Fibroblast of villous mesenchyme (primary cell): ENCODE results near the gene TLE3. TPM values are rescaled to one million over a fixed set of nuclear protein-coding genes. Genes with fewer than 3 reads are reported as not detected.

Source experiments
- DNase-seq: peaks from one replicate; pipeline ENCODE4 v3.0.0-alpha.2; 2010; ENCODE audit warnings: low read depth
- H3K4me3 ChIP-seq: 2 replicates; pipeline ENCODE4 v1.5.1; 2011; ENCODE audit warnings: low read depth, mild to moderate bottlenecking, low read length
- total RNA-seq: library from RNA; depleted of rRNA; stranded (reverse); fragments of >200 nt; gene quantifications from 2 replicates; pipeline ENCODE4 v1.2.3, GENCODE V29; 2012
- TF ChIP-seq, protein P1 (sequence below): IDR thresholded peaks from 2 replicates; pipeline ENCODE4 v1.5.1; 2012; ENCODE audit warnings: low read depth, mild to moderate bottlenecking, low read length; ENCODE audit not compliant: insufficient read depth

TLE3 gene
- total RNA-seq, 1 donor, result 13.0 TPM

DNA sequence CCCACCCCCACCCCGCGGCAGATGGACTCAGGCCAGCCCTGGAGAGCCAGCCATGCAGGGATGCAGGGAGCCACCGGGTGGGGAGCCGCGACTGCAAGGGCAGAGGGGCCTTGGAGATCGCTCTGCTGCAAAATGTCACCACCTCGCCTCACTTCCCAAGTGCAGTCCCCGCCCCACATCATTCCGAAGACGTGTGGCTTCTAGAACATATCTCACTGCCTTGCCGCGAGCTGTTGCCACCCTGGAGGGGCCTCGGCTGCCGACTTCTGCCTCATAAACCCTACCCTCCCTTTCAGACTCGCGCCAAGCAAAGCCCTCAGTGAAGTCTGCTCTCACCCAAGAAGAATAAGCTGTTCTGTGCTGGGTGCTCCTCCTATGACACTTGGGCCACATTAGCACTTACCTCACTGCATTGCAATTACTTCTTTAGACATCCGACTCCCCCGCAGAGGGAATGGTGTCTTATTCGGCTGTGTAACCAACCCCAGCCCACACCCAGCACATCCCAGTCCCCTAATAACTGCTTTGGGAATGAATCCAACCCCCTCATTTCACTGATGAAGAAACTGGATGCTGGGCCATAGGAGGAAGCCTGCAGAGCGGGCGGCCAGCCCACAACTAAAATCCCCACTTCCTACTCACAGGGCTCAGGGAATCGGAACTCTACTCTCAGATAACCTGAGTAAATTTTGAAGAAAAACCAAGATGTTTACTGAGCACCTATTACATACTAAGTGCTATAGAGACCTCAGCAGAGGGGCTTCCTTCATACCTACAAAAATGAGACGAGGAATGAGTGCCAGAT is 8.6 kb downstream of the TLE3 start:
- peak; percentile 80 for DNase-seq
- TF ChIP-seq, protein P1, sequence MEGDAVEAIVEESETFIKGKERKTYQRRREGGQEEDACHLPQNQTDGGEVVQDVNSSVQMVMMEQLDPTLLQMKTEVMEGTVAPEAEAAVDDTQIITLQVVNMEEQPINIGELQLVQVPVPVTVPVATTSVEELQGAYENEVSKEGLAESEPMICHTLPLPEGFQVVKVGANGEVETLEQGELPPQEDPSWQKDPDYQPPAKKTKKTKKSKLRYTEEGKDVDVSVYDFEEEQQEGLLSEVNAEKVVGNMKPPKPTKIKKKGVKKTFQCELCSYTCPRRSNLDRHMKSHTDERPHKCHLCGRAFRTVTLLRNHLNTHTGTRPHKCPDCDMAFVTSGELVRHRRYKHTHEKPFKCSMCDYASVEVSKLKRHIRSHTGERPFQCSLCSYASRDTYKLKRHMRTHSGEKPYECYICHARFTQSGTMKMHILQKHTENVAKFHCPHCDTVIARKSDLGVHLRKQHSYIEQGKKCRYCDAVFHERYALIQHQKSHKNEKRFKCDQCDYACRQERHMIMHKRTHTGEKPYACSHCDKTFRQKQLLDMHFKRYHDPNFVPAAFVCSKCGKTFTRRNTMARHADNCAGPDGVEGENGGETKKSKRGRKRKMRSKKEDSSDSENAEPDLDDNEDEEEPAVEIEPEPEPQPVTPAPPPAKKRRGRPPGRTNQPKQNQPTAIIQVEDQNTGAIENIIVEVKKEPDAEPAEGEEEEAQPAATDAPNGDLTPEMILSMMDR, result no peak
- peak overlapping the region; percentile 19 for H3K4me3 ChIP-seq

DNA sequence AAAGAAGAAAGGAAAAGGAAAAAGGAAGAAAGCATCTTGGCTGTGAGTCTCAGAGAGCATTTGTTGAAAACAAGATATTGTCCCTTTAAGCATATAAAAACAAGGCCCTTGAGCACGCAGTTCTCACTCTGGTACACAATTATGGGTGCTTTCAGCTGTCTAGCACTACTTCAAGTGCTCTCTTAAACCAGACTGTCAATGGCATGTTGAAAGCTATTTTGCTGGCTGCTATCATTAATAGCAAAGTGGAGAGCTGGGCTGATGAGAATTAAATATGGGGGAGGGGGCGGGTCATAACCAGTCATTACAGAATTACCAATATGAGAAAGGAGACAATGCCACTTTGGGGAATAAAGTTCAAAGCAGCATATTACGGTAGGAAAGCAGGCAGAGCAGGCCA is 9.3 kb downstream of the TLE3 start:
- no peak overlapping the region for H3K4me3 ChIP-seq
- no peak for DNase-seq
- TF ChIP-seq, protein P1, result no peak

DNA sequence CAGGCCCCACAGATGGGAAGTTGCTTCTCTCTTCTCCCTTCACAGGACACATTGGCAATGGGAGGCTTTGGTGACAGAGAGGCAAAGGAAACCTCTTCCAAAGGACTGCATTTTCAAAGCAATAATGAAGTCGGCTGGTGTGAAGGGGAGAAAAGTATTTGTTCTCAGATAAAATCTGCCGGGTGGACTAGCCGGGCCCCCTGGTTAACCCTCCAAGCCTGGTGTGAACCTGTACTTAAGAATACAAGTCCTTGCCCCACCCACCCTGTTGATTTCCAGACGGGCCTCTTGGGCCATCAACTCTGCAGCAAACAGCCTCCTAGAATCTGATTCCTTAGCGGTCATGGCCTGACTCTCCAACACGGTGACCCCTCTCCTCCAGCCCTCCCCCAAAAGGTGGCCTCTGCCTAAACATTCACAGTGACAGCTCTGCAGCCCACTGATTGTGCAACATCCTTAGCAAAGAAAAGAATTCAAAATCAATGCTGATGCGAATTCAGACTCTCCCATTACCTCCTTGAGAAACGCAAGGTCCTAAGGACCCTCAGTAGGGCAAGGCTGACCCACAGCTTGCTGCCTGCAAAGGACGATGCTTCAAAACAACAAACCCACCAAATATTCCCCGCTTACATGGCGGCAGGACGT is 9.9 kb downstream of the TLE3 start:
- DNase-seq, result no peak
- TF ChIP-seq, protein P1, result no peak
- no peak overlapping the region for H3K4me3 ChIP-seq

DNA sequence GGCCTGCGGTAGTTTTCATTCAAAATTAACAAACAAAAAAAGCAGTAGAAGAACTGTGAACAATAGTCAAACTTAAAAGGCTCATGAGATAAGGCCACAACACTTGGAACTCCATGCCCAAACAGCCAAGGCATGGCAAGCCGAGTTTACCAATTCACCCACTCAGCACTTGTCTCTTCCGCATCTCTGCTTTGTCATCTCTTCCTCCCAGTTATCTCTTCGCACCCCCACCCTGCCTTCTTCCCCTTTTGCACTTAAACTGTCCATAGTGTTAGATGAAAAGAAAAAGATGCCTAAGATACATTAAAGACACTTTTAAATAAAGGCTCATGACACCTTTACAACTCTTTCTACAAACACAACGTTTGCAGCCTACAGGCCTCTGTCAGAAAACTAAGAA is 11.1 kb downstream of the TLE3 start:
- no peak for DNase-seq
- no peak overlapping the region for H3K4me3 ChIP-seq
- TF ChIP-seq, protein P1, result no peak

DNA sequence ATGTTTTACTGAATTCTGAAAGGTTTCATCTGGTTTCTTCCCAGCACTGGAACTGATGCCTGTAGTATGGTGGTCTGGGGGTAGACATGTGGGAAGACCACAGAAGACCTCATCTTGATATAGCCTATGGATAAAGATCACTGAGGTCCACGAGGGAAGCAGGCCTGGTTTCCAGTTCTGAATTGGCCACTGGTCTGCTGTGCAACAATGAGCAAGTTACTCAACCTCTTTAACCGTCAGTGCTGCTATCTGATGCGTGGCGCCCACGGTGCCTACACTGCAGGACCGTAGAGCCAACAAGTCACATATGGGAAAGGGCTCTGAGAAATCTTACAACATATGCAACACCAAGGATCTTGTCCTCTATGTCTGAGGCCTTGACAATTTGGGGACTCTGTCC is 13.3 kb downstream of the TLE3 start:
- TF ChIP-seq, protein P1, result no peak
- no peak for DNase-seq
- H3K4me3 ChIP-seq, result no peak overlapping the region

DNA sequence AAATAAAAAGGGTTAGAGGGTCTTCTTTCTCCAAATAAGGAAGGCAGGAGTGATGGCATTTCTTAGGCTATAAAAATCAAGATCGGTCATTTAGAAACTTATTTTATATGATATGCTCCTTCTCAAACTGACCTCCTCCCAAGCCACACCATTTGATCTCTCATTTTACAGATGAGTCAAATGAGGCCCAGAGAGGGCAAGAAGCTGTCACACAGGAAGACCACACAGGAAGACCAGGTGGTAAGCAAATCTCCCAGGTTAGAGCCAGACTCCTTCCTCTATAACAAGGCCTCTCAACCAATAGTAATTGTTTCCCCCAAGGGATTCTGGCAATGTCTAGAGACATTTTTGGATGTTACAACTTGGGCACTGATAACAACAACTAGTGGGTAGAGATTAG is 13.8 kb downstream of the TLE3 start:
- H3K4me3 ChIP-seq, result no peak overlapping the region
- TF ChIP-seq, protein P1, result no peak
- no peak for DNase-seq

DNA sequence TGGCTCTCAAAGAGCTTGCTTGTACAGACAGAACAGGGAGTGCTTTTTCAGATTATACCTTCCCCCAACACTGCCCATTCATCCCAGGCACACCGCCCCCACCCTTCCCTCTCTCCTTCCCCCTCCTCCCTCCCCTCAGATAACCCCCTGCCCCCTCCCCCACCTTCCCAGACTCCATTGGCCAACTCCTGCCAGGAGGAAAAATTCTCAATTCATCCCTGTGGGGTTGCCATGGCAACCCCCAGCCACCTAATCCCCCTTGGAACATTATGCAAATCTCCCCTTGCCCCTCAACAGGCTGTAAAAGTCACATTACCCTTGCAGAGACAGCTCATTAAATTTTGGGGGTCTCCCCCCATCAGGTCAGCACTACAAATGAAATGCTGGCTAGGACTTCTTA is 14.3 kb downstream of the TLE3 start:
- TF ChIP-seq, protein P1, result no peak
- DNase-seq, result no peak

More for the DNA sequence above, 14.3 kb downstream of the TLE3 start:
- no peak overlapping the region for H3K4me3 ChIP-seq
